IMR-90 (cell line): ENCODE measurements around the gene KIF16B. TPM values are rescaled to one million over a fixed set of nuclear protein-coding genes. Genes with fewer than 3 reads are reported as not detected.

Experiments
- ATAC-seq: fragments of 200-7000 bp; cut with Tn5 transposase; 2 replicates; pipeline ENCODE4 v1.9.1; 2020; ENCODE audit warnings: low read depth, mild to moderate bottlenecking, moderate library complexity
- BruUV-seq: library from RNA; stranded (reverse); fragments of 400-500 nt; replicated peaks from 2 replicates; lab custom pipeline; 2021; lab: Mats Ljungman, UMichigan
- CTCF ChIA-PET: fragments of 300-600 bp; formaldehyde crosslinking; extraction: SDS; loops from one replicate; lab custom pipeline; 2021; ENCODE audit warnings: antibody characterized with exemption; lab: Yijun Ruan, JAX
- POLR2A ChIA-PET: fragments of 300-600 bp; sonication (Branson Sonifier 250); formaldehyde crosslinking; loops from one replicate; lab custom pipeline; 2022; ENCODE audit warnings: antibody characterized with exemption; ENCODE audit not compliant: unreplicated experiment; lab: Charles Lee
- DNase-seq: peaks from one replicate; pipeline ENCODE4 v3.0.0; 2013
- H2AFZ ChIP-seq: replicated peaks from 2 replicates; pipeline ENCODE3; 2013; ENCODE audit warnings: low read length, mild to moderate bottlenecking; ENCODE audit not compliant: poor library complexity
- H2AK5ac ChIP-seq: 2 replicates; pipeline ENCODE4 v1.6.1; 2013; ENCODE audit warnings: low read depth, low read length, inconsistent platforms
- H2AK9ac ChIP-seq: replicated peaks from 2 replicates; pipeline ENCODE3; 2013; ENCODE audit warnings: mild to moderate bottlenecking, low read depth, low read length, moderate library complexity; ENCODE audit not compliant: poor library complexity
- H2BK120ac ChIP-seq: 2 replicates; pipeline ENCODE4 v1.6.1; 2013; ENCODE audit warnings: low read depth, low read length, inconsistent platforms
- H2BK15ac ChIP-seq: 3 replicates; pipeline ENCODE4 v1.6.1; 2013; ENCODE audit warnings: low read depth, low read length, inconsistent platforms
- H2BK20ac ChIP-seq: 2 replicates; pipeline ENCODE4 v1.6.1; 2013; ENCODE audit warnings: low read depth, mild to moderate bottlenecking, inconsistent platforms, low read length, moderate library complexity
- H2BK5ac ChIP-seq: 2 replicates; pipeline ENCODE4 v1.6.1; 2013; ENCODE audit warnings: mild to moderate bottlenecking, low read depth, low read length, inconsistent platforms; ENCODE audit not compliant: poor library complexity, severe bottlenecking
- H3K14ac ChIP-seq: replicated peaks from 2 replicates; pipeline ENCODE4 v1.6.1; 2013; ENCODE audit warnings: low read depth, low read length, inconsistent platforms
- H3K18ac ChIP-seq: 2 replicates; pipeline ENCODE4 v1.6.1; 2013; ENCODE audit warnings: low read depth, low read length, control low read depth
- H3K23ac ChIP-seq: 2 replicates; pipeline ENCODE4 v1.6.1; 2013; ENCODE audit warnings: low read depth, low read length, inconsistent platforms
- H3K27ac ChIP-seq: 2 replicates; pipeline ENCODE4 v1.5.1; 2013; ENCODE audit warnings: mild to moderate bottlenecking, control low read depth, low read length; ENCODE audit not compliant: insufficient read depth
- H3K27me3 ChIP-seq: 2 replicates; pipeline ENCODE4 v1.6.1; 2013; ENCODE audit warnings: low read length; ENCODE audit not compliant: control insufficient read depth, insufficient read depth
- H3K36me3 ChIP-seq: 2 replicates; pipeline ENCODE4 v1.6.1; 2013; ENCODE audit warnings: low read length, mixed read lengths; ENCODE audit not compliant: control insufficient read depth, insufficient read depth
- H3K4ac ChIP-seq: 2 replicates; pipeline ENCODE4 v1.6.1; 2013; ENCODE audit warnings: low read depth, low read length, inconsistent platforms
- H3K4me1 ChIP-seq: 2 replicates; pipeline ENCODE4 v1.6.1; 2013; ENCODE audit warnings: low read length, mixed read lengths; ENCODE audit not compliant: control insufficient read depth, insufficient read depth
- H3K4me2 ChIP-seq: 2 replicates; pipeline ENCODE4 v1.6.1; 2013; ENCODE audit warnings: low read depth, mild to moderate bottlenecking, control low read depth, low read length, moderate library complexity
- H3K4me3 ChIP-seq: 2 replicates; pipeline ENCODE4 v1.5.1; 2013; ENCODE audit warnings: low read depth, mild to moderate bottlenecking, control low read depth, low read length, moderate library complexity; ENCODE audit not compliant: insufficient read depth
- H3K56ac ChIP-seq: 2 replicates; pipeline ENCODE4 v1.6.1; 2013; ENCODE audit warnings: low read length, inconsistent platforms; ENCODE audit not compliant: insufficient read depth; ENCODE audit errors: extremely low read depth
- H3K79me1 ChIP-seq, 2 experiments: 2 replicates each; pipeline ENCODE4 v1.6.1; 2013; ENCODE audit warnings: low read length in 2 of 2, inconsistent platforms in 1 of 2, low read depth in 1 of 2
- H3K9ac ChIP-seq: 2 replicates; pipeline ENCODE4 v1.6.1; 2013; ENCODE audit warnings: low read depth, low read length, control low read depth
- H3K9me1 ChIP-seq: 2 replicates; pipeline ENCODE4 v1.6.1; 2013; ENCODE audit warnings: low read length, inconsistent platforms; ENCODE audit not compliant: insufficient read depth
- H3K9me3 ChIP-seq: 2 replicates; pipeline ENCODE4 v1.6.1; 2013; ENCODE audit warnings: low read length; ENCODE audit not compliant: control insufficient read depth, insufficient read depth
- H4K20me1 ChIP-seq: 2 replicates; pipeline ENCODE4 v1.6.1; 2013; ENCODE audit warnings: low read length, inconsistent platforms; ENCODE audit not compliant: insufficient read depth
- H4K5ac ChIP-seq: 2 replicates; pipeline ENCODE4 v1.6.1; 2013; ENCODE audit warnings: mild to moderate bottlenecking, low read depth, low read length, control low read depth
- H4K8ac ChIP-seq, 2 experiments: 2 replicates each; pipeline ENCODE4 v1.6.1; 2013; ENCODE audit warnings: low read depth in 2 of 2, low read length in 2 of 2, control low read depth in 1 of 2, inconsistent platforms in 1 of 2
- H4K91ac ChIP-seq: 2 replicates; pipeline ENCODE4 v1.6.1; 2013; ENCODE audit warnings: low read depth, low read length, inconsistent platforms; ENCODE audit not compliant: insufficient read depth
- CEBPB ChIP-seq: IDR thresholded peaks from 2 replicates; pipeline ENCODE4 v1.6.1; 2012; ENCODE audit warnings: low read depth, low read length, improper control_type of control experiment
- ELK1 ChIP-seq: fragments of 150-350 bp; IDR thresholded peaks from 2 replicates; pipeline ENCODE4 v1.6.1; 2016; ENCODE audit warnings: low read depth, mild to moderate bottlenecking, low read length, moderate library complexity, borderline replicate concordance
- MAFK ChIP-seq: IDR thresholded peaks from 2 replicates; pipeline ENCODE4 v1.6.1; 2012; ENCODE audit warnings: low read depth, low read length, improper control_type of control experiment
- WGBS, 2 experiments: methylation state at CpG; one replicate each; pipeline versions ENCODE4 v1.1.5 to v1.1.7; 2013; ENCODE audit warnings: missing lambda C conversion rate in 2 of 2; ENCODE audit not compliant: insufficient read length in 1 of 2; ENCODE audit errors: extremely low coverage in 2 of 2; 5-methylcytosine and 5-hydroxymethylcytosine counted together
- dilution Hi-C: fragments of 300-500 bp; cut with HindIII; formaldehyde crosslinking; loops from one replicate; pipeline ENCODE4 v1.14.3; 2018; ENCODE audit warnings: low sequenced_read_pairs; ENCODE audit not compliant: unreplicated experiment
- in situ Hi-C: fragments of 300-500 bp; cut with MboI; formaldehyde crosslinking; loops from 3 replicates; pipeline ENCODE4 v1.14.3; 2019; ENCODE audit warnings: low sequenced_read_pairs, inconsistent platforms, mixed read lengths
- intact Hi-C: fragments of 100-400 bp; cut with micrococcal nuclease; formaldehyde crosslinking; loops from 2 replicates; pipeline ENCODE4 v1.10.0; 2022
- polyA plus RNA-seq, 3 experiments: library from polyadenylated mRNA; depleted of rRNA; stranded (reverse); fragments of >200 nt; gene quantifications; 2 replicates each; pipeline ENCODE4 v1.2.3, GENCODE V29; 2012; ENCODE audit warnings: low replicate concordance in 1 of 3
- total RNA-seq: library from RNA; depleted of rRNA; stranded (reverse); fragments of >200 nt; gene quantifications from 2 replicates; pipeline ENCODE4 v1.2.3, GENCODE V29; 2012

KIF16B gene
- total and polyA plus RNA-seq, 2 of the 4 experiments (the other 2 are of a cell fraction): 4.7 to 10.0 TPM

- TF ChIP-seq CEBPB (no peak), MAFK (no peak), ELK1 (no peak)
- H2AK5ac ChIP-seq: no peak overlapping the region
- H3K79me1 ChIP-seq: no peaks in the 10 kb centered on the region; a peak in 1 of 4 replicates
- no peak overlapping the region for H3K14ac ChIP-seq
- dilution Hi-C loops: no loop called here
- H3K27me3 ChIP-seq: no peaks in the 10 kb centered on the region
- H3K9me3 ChIP-seq: no peaks in the 10 kb centered on the region
- no peaks in the 10 kb centered on the region for H3K4me1 ChIP-seq
- intact Hi-C loops: no loop called here
- no peaks in the 10 kb centered on the region for H3K9me1 ChIP-seq
- H2BK5ac ChIP-seq: no peak overlapping the region
- in situ Hi-C loops: no loop called here
- no peak overlapping the region for H2AK9ac ChIP-seq
- H3K4me2 ChIP-seq: no peak overlapping the region
- no TSS peak for BruUV-seq
- no peak overlapping the region for H2AFZ ChIP-seq
- no peak overlapping the region for H2BK120ac ChIP-seq
- H3K4ac ChIP-seq: no peak overlapping the region
- no peaks in the 10 kb centered on the region for H4K20me1 ChIP-seq
- H3K56ac ChIP-seq: no peak overlapping the region
- H3K36me3 ChIP-seq: no peaks in the 10 kb centered on the region
- POLR2A ChIA-PET: no interaction called here
- DNase-seq (no peak), ATAC-seq (no peak)
- no peak overlapping the region for H2BK15ac ChIP-seq
- no peak overlapping the region for H3K4me3 ChIP-seq
- 93% methylated on average over 2 of the region's 8 CpGs; no CpG with 5 or more reads in 1 of the 2 experiments for WGBS, 2 experiments
- CTCF ChIA-PET: no interaction called here
- no peak overlapping the region for H3K9ac ChIP-seq
- no peak overlapping the region for H4K91ac ChIP-seq
- no peak overlapping the region for H4K8ac ChIP-seq
- H3K27ac ChIP-seq: no peak overlapping the region
- H3K23ac ChIP-seq: no peak overlapping the region
- H4K5ac ChIP-seq: no peak overlapping the region
- no peak overlapping the region for H3K18ac ChIP-seq
- H2BK20ac ChIP-seq: no peak overlapping the region
Observed at GRCh38 chr20:16314748-16315159, 258.5 kb downstream of the KIF16B start.
